Activated naive CD4-positive, alpha-beta T cell treated with anti-CD3 and anti-CD28 coated beads for 36 hours (primary cell): Measurements from ENCODE around the gene CTTN. TPM values are rescaled to one million over a fixed set of nuclear protein-coding genes. Genes with fewer than 3 reads are reported as not detected.

Experiments used
- CTCF ChIA-PET: fragments of 350-600 bp; sonication (Branson Sonifier 250); formaldehyde crosslinking; loops from one replicate; lab custom pipeline; 2021; ENCODE audit warnings: antibody characterized with exemption; lab: Charles Lee
- DNase-seq: peaks from one replicate; pipeline ENCODE4 v3.0.0-alpha.2; 2020
- H3K27ac Mint-ChIP-seq: one replicate; pipeline ENCODE4 v1.8.0; 2021; ENCODE audit warnings: mild to moderate bottlenecking, mixed read lengths
- H3K27me3 Mint-ChIP-seq: one replicate; pipeline ENCODE4 v1.8.0; 2021; ENCODE audit warnings: low read depth, mixed read lengths
- H3K36me3 Mint-ChIP-seq: one replicate; pipeline ENCODE4 v1.8.0; 2021; ENCODE audit warnings: low read depth, mixed read lengths
- H3K4me1 Mint-ChIP-seq: one replicate; pipeline ENCODE4 v1.8.0; 2021; ENCODE audit warnings: low read depth, mixed read lengths
- H3K4me3 Mint-ChIP-seq: one replicate; pipeline ENCODE4 v1.8.0; 2021; ENCODE audit warnings: mild to moderate bottlenecking, moderate library complexity, mixed read lengths
- H3K9me3 Mint-ChIP-seq: one replicate; pipeline ENCODE4 v1.8.0; 2021; ENCODE audit warnings: mixed read lengths
- intact Hi-C: fragments of 100-400 bp; cut with micrococcal nuclease; formaldehyde crosslinking; loops from one replicate; pipeline ENCODE4 v1.15.1; 2023
- total RNA-seq, 2 experiments: library from RNA; stranded (reverse); gene quantifications; one replicate each; pipeline ENCODE4 v1.2.3, GENCODE V29; 2021

Gene CTTN
- total RNA-seq, 2 experiments from 2014 or later: 44.8 to 52.7 TPM

- peaks cover 28% of the 10 kb centered on the region for H3K4me1 Mint-ChIP-seq
Measured at GRCh38 chr11:70364745-70365543, 33.4 kb upstream of the CTTN start.

GRCh38 chr11:70365544-70365927 is 32.8 kb upstream of the CTTN start:
- CTCF ChIA-PET: interaction anchor here (0.6 kb wide), 1 partner anchor 559 kb away, joined by 3 read pairs; no protein-coding TSS in a partner anchor
- Mint-ChIP-seq H3K36me3 (peaks cover 38% of the 10 kb centered on the region), H3K27ac (no peak overlapping the region), H3K27me3 (no peaks in the 10 kb centered on the region), H3K4me1 (peaks cover 28% of the 10 kb centered on the region), H3K9me3 (no peaks in the 10 kb centered on the region), H3K4me3 (peak overlapping the region; percentile 53)
- DNase-seq: no peak
- intact Hi-C loops: loop anchor here (1.0 kb wide), 1 partner anchor 33 kb away; the partner anchor contains the start of gene CTTN

More at GRCh38 chr11:70364745-70365543, 33.4 kb upstream of the CTTN start:
- peak; percentile 82 for DNase-seq
- Mint-ChIP-seq H3K36me3 (peaks cover 38% of the 10 kb centered on the region), H3K27ac (peak overlapping the region; percentile 67), H3K4me3 (peak overlapping the region; percentile 53), H3K9me3 (no peaks in the 10 kb centered on the region), H3K27me3 (no peaks in the 10 kb centered on the region)
- CTCF ChIA-PET: interaction anchor here (0.6 kb wide), 2 partner anchors 201 to 559 kb away, joined by 3 read pairs; no protein-coding TSS in a partner anchor
- intact Hi-C loops: loop anchor here (1.0 kb wide), 1 partner anchor 33 kb away; the partner anchor contains the start of gene CTTN

DNA sequence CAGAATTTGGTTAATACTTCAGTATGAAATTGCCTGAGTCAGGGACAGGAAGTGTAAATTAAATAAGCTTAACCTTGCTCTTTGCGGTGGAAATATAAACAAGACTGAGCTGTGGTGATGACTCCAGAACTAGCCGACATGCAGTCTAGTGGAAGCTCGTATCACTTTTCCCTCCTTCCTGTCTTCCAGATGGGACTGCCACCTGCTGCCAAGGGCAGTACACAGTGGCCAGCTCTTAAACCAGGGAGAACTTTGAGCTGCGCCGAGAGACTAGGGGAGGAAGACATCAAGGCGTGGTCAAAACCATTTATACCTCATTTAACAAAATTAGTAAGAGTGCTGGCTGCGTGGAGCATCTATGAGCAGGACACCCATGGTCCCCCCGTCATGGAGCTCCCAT is 31.3 kb upstream of the CTTN start:
- Mint-ChIP-seq H3K27me3 (no peaks in the 10 kb centered on the region), H3K27ac (no peak overlapping the region), H3K4me1 (peaks cover 30% of the 10 kb centered on the region), H3K4me3 (no peak overlapping the region), H3K36me3 (peaks cover 36% of the 10 kb centered on the region), H3K9me3 (peaks cover 2% of the 10 kb centered on the region)
- DNase-seq: no peak
- CTCF ChIA-PET: interaction anchor here (1.2 kb wide), 1 partner anchor 32 kb away, joined by 3 read pairs; no protein-coding TSS in a partner anchor
- intact Hi-C loops: no loop called here

DNA sequence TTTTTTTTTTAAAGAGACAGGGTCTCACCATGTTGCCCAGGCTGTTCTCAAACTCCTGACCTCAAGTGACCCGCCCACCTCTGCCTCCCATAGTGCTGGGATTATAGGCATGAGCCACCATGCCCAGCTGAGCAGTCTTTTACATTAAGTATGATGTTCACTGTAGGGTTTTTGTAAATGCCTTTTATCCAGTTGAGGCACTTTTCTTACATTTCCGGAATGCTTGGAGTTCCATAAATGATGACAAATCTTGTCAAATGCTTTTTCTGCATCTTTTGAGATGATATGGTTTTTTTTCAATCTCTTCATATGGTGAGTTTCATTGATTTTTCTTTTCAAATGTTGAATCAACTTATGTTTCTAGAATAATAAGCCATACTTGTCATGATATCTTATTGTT is 29.4 kb upstream of the CTTN start:
- DNase-seq: no peak
- intact Hi-C loops: no loop called here
- peaks cover 2% of the 10 kb centered on the region for H3K9me3 Mint-ChIP-seq
- H3K36me3 Mint-ChIP-seq: peaks cover 42% of the 10 kb centered on the region
- H3K4me1 Mint-ChIP-seq: peaks cover 24% of the 10 kb centered on the region
- CTCF ChIA-PET: no interaction called here
- H3K4me3 Mint-ChIP-seq: no peak overlapping the region
- no peak overlapping the region for H3K27ac Mint-ChIP-seq
- H3K27me3 Mint-ChIP-seq: no peaks in the 10 kb centered on the region

DNA sequence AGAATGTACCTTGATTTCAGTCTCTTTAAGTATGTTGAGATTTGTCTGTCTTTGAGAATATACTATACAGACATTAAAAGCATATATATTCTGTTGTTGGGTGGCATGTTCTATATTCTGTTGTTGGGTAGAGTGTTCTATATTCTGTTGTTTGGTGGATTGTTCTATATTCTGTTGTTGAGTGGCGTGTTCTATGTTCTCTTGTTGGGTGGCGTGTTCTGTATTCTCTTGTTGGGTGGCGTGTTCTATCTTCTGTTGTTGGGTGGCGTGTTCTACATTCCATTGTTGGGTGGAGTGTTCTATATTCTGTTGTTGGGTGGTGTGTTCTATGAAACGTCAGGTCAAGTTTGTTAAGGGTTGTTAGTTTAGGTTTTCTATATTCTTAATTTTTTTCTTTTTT is 27.1 kb upstream of the CTTN start:
- Mint-ChIP-seq H3K9me3 (peaks cover 2% of the 10 kb centered on the region), H3K36me3 (peaks cover 35% of the 10 kb centered on the region), H3K27ac (no peak overlapping the region), H3K27me3 (no peaks in the 10 kb centered on the region), H3K4me1 (peaks cover 6% of the 10 kb centered on the region), H3K4me3 (no peak overlapping the region)
- CTCF ChIA-PET: no interaction called here
- DNase-seq: no peak
- intact Hi-C loops: no loop called here

GRCh38 chr11:70372076-70372475 is 26.3 kb upstream of the CTTN start:
- CTCF ChIA-PET: no interaction called here
- peaks cover 37% of the 10 kb centered on the region for H3K36me3 Mint-ChIP-seq
- no peak overlapping the region for H3K27ac Mint-ChIP-seq
- DNase-seq: no peak
- peaks cover 2% of the 10 kb centered on the region for H3K9me3 Mint-ChIP-seq
- H3K4me1 Mint-ChIP-seq: peaks cover 3% of the 10 kb centered on the region
- no peaks in the 10 kb centered on the region for H3K27me3 Mint-ChIP-seq
- no peak overlapping the region for H3K4me3 Mint-ChIP-seq
- intact Hi-C loops: no loop called here

DNA sequence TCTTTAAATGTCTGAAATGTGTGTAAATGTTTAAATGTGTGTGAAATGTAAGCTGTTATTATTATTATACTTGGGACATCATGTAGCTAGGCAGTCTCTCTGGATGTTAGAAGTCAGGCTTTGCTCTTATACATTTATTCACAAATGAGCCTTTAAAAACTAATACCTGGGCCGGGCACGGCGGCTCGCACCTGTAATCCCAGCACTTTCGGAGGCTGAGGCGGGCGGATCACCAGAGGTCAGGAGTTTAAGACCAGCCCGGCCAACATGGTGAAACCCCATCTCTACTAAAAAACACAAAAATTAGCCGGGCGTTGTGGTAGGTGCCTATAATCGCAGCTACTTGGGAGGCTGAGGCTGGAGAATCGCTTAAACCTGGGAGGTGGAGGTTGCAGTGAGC is 21.7 kb upstream of the CTTN start:
- intact Hi-C loops: no loop called here
- H3K27me3 Mint-ChIP-seq: no peaks in the 10 kb centered on the region
- no peak for DNase-seq
- CTCF ChIA-PET: no interaction called here
- H3K9me3 Mint-ChIP-seq: no peaks in the 10 kb centered on the region
- no peaks in the 10 kb centered on the region for H3K4me1 Mint-ChIP-seq
- no peak overlapping the region for H3K4me3 Mint-ChIP-seq
- H3K27ac Mint-ChIP-seq: no peak overlapping the region
- H3K36me3 Mint-ChIP-seq: peaks cover 32% of the 10 kb centered on the region

GRCh38 chr11:70377645-70378044 is 20.7 kb upstream of the CTTN start:
- CTCF ChIA-PET: no interaction called here
- H3K4me1 Mint-ChIP-seq: no peaks in the 10 kb centered on the region
- no peak overlapping the region for H3K4me3 Mint-ChIP-seq
- H3K9me3 Mint-ChIP-seq: no peaks in the 10 kb centered on the region
- DNase-seq: no peak
- no peak overlapping the region for H3K27ac Mint-ChIP-seq
- H3K36me3 Mint-ChIP-seq: peaks cover 34% of the 10 kb centered on the region
- no peaks in the 10 kb centered on the region for H3K27me3 Mint-ChIP-seq
- intact Hi-C loops: no loop called here

GRCh38 chr11:70378506-70379134 is 19.7 kb upstream of the CTTN start:
- H3K36me3 Mint-ChIP-seq: peaks cover 28% of the 10 kb centered on the region
- no peaks in the 10 kb centered on the region for H3K4me1 Mint-ChIP-seq
- intact Hi-C loops: no loop called here
- CTCF ChIA-PET: no interaction called here
- no peaks in the 10 kb centered on the region for H3K27me3 Mint-ChIP-seq
- no peaks in the 10 kb centered on the region for H3K9me3 Mint-ChIP-seq
- H3K27ac Mint-ChIP-seq: no peak overlapping the region
- no peak overlapping the region for H3K4me3 Mint-ChIP-seq
- DNase-seq: no peak

GRCh38 chr11:70381350-70381749 is 17.0 kb upstream of the CTTN start:
- peaks cover 38% of the 10 kb centered on the region for H3K36me3 Mint-ChIP-seq
- H3K27ac Mint-ChIP-seq: no peak overlapping the region
- DNase-seq: no peak
- no peak overlapping the region for H3K4me3 Mint-ChIP-seq
- H3K9me3 Mint-ChIP-seq: no peaks in the 10 kb centered on the region
- H3K27me3 Mint-ChIP-seq: no peaks in the 10 kb centered on the region
- intact Hi-C loops: no loop called here
- H3K4me1 Mint-ChIP-seq: no peaks in the 10 kb centered on the region
- CTCF ChIA-PET: no interaction called here

DNA sequence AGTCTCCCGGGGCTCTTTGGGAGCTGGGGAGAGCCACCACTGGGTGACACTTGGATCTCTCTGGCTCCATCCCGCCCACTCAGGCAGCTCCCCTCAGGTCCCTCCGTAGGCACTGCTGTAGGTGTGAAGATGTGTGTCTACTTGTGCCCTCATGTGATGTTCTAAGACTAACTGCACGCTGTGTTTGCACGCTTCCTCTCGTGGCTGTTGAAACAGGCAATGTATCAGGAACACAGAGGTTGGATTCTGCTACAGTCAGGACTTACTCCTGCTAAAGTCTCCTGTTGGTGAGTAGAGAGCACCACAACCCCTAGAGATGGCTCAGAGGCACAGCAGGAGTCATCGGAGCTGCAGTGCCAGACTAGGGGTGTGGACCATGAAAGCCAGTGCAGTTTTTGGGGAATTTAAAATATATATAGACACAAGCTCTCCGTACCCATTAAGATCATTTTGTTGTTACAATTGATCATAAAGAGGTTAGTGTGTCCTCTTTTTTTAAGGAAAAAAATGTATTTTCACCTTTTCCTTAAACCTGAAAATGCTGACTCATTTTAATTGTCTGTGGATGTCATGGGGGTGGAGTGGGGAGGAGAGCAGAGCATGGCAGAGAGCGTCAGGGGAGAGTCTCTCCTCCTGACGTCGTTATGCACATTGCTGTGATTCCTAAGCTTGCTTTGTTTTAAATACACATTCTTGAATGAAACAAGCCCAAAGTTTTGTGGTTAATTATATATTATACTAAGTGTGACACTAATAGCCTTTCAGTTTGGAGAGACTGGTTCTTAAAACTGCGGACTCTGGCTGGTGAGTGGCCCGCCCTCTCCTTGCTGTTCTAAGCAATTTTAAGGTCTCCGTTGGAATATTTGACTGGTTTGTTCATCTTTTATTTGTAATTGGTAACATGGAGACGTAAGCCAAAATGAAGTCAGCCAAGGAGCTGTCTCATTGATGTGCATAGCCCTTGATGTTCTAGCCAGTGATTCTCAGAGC is 16.2 kb upstream of the CTTN start:
- Mint-ChIP-seq H3K4me3 (no peak overlapping the region), H3K9me3 (no peaks in the 10 kb centered on the region), H3K4me1 (no peaks in the 10 kb centered on the region), H3K27me3 (no peaks in the 10 kb centered on the region), H3K36me3 (peaks cover 34% of the 10 kb centered on the region), H3K27ac (no peak overlapping the region)
- no peak for DNase-seq
- CTCF ChIA-PET: no interaction called here
- intact Hi-C loops: no loop called here
